Stimulated activated CD4-positive, alpha-beta T cell treated with anti-CD3 and anti-CD28 coated beads, Interleukin-4, amount 100 ng/mL, for 1 hour (primary cell): Measurements from ENCODE around the gene PCK1.

Experiments used
- DNase-seq: peaks from one replicate; pipeline ENCODE4 v3.0.0-alpha.2; 2020

PCK1 gene

DNA sequence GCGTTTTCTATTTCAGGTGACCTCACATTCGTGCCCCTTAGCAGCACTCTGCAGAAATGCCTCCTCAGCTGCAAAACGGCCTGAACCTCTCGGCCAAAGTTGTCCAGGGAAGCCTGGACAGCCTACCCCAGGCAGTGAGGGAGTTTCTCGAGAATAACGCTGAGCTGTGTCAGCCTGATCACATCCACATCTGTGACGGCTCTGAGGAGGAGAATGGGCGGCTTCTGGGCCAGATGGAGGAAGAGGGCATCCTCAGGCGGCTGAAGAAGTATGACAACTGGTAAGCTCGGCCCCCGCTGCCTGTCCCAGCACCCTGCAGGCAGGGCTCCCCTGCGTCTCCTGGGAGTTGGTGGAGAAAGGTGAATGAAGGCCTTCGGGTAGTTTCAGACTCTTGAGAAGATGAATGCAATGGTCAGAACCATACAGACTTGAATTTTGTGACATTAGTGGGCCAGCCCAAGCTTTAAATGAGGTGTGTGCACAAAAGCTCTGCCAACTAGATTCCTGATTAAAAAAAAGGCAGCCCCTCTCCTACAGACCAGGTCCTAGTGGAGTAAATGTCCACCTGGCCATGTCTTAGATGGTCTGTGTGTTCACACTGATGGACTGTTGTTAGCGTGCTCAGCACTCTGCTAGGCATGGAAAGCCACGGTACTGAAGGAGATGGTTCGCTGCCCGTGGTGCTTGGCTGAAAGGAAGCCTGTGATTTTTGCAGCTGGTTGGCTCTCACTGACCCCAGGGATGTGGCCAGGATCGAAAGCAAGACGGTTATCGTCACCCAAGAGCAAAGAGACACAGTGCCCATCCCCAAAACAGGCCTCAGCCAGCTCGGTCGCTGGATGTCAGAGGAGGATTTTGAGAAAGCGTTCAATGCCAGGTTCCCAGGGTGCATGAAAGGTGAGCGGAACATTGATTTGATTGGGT is 708 bp downstream of the PCK1 start:
- DNase-seq = no peak

DNA sequence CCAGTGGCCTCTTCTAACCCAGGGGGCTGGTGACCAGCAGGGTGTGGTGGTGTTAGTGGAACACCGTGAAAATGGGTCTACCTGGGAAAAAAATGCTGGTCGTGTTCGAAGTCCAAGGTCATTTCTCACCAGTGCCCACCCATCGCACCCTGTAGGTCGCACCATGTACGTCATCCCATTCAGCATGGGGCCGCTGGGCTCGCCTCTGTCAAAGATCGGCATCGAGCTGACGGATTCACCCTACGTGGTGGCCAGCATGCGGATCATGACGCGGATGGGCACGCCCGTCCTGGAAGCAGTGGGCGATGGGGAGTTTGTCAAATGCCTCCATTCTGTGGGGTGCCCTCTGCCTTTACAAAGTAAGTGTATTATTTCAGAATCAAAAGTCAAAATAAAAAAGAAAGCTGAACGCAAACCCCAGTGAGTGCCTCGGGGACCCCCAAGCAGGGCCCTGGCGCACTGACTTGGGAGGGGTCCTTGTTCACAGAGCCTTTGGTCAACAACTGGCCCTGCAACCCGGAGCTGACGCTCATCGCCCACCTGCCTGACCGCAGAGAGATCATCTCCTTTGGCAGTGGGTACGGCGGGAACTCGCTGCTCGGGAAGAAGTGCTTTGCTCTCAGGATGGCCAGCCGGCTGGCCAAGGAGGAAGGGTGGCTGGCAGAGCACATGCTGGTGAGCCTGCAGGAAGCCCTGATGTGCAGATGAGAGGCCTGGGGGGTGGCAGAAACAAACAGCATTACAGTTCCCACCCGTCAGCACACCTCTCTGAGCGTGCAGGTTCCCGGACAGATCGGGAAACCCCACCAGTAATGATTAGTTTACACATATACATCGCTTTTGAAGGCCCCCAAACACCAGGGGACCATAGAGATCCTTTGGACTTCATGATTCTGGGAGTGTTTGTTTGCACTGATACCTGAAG is 1.9 kb downstream of the PCK1 start:
- DNase-seq = no peak

DNA sequence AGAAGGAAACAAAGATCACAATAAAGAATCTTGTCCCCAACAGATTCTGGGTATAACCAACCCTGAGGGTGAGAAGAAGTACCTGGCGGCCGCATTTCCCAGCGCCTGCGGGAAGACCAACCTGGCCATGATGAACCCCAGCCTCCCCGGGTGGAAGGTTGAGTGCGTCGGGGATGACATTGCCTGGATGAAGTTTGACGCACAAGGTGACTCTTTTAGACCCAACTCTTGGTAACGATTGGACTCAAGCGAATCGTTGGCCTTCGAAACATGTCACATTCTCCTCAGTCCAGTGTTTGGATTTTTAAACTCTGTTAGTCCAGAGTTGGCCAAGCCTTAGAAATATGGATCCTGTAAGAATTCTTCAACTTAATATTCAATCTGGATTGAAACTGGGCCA is 2.6 kb downstream of the PCK1 start:
- DNase-seq = no peak

DNA sequence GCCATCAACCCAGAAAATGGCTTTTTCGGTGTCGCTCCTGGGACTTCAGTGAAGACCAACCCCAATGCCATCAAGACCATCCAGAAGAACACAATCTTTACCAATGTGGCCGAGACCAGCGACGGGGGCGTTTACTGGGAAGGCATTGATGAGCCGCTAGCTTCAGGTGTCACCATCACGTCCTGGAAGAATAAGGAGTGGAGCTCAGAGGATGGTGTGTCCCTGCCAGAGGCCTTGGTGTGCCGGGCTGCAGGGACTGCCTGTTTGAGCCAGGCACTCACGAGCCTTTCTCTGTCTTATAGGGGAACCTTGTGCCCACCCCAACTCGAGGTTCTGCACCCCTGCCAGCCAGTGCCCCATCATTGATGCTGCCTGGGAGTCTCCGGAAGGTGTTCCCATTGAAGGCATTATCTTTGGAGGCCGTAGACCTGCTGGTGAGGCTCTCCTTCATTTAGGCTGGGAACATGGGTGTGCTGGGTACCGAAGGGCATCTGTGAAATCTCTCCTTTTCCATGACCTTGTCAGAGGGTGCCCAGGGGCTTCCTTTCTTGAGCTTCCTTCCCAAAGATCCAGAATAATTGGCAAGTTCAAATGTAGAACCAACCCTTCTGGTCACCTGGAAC is 3.4 kb downstream of the PCK1 start:
- no peak for DNase-seq

DNA sequence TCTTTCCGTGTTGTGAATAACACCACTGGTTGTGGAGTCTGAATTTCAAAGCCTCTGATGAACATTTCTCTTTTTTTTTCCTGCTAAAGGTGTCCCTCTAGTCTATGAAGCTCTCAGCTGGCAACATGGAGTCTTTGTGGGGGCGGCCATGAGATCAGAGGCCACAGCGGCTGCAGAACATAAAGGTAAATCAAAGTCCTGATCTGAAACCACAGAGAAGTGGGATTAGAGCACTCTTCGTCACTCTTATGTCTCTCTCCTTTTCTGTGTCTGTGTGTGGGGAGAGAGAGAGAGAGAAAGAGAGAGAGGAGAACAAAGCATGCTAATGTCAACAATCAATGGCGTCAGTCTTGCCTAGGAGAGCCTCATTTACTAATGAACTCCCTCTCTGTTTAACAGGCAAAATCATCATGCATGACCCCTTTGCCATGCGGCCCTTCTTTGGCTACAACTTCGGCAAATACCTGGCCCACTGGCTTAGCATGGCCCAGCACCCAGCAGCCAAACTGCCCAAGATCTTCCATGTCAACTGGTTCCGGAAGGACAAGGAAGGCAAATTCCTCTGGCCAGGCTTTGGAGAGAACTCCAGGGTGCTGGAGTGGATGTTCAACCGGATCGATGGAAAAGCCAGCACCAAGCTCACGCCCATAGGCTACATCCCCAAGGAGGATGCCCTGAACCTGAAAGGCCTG is 4.2 kb downstream of the PCK1 start:
- DNase-seq = no peak

DNA sequence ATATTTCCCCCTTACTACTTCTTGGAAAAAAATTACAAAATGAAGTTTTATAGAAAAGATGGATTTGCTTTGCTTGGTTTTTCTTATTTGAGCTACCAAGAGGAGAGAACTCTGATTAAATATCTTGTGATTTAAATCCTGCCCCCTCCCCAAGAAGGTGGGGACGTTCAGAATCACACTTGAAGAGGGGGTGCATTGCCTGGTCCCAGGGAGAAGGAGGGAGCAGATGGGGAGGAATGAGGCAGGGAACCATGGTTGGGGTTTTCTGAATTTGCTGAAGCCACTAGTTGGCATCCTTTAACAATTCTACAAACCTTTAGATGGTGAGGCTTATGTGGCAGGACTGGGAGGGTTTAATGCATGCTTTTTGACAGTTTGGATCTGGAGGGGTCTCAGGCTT is 5.5 kb downstream of the PCK1 start:
- no peak for DNase-seq

DNA sequence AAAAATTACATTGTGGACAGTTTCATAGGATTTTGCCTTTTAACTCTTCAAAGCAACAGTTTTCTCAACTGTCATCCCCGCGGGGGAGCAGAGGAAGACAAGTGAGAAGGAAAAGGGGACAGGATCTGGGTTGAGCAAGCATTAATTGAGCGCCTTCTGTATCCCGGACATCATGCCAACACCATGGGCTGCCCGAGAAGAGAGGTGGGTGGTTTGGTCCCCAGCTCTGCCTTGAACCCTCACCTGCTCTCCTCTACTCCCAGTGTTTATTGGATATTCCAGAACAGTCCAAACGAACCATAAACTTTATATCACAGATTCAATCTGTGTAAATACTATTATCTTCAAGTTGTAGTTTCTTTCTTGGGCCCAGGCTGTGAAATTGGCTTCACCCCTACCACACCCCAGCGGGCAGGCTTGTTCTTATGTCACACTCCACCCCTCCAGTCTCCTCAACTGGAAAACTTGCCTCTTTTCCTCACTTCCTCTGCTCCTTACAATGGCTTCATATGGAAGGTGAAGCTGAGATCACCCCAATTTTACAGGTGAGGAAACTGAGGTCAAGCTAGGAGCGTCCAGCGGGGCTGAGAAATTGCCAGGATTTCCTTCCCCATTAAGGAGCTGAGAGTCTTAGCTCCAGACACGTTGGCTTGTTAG is 6.0 kb downstream of the PCK1 start:
- no peak for DNase-seq

DNA sequence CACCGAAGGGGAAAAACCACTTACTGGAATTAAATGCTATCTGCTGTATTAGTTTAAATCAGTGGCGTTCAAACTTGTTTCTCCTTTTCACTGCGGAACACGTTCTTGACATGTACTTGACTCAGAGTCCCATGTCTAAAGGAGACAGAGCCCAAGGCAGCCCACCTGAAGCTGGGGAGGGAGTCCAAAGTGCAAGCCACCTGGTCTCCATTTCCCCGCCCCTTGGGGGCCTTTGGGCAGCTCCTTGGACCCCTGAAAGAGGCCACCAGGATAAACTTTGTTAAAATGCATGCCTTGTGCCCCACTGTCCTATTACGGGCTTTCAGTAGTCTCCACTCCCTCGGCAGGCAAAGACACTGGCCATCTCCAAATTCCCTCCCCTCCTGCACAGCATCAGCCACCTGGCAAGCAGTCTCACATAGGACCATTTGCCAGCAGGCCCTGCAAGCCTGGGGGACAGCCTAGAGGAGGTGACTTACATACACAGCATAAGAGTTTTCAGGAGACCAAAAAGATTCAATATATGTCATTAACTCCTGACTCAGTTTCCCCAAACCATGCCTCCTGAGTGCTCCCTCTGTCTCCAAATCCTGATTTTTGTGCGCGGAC is 6.7 kb downstream of the PCK1 start:
- DNase-seq = no peak

DNA sequence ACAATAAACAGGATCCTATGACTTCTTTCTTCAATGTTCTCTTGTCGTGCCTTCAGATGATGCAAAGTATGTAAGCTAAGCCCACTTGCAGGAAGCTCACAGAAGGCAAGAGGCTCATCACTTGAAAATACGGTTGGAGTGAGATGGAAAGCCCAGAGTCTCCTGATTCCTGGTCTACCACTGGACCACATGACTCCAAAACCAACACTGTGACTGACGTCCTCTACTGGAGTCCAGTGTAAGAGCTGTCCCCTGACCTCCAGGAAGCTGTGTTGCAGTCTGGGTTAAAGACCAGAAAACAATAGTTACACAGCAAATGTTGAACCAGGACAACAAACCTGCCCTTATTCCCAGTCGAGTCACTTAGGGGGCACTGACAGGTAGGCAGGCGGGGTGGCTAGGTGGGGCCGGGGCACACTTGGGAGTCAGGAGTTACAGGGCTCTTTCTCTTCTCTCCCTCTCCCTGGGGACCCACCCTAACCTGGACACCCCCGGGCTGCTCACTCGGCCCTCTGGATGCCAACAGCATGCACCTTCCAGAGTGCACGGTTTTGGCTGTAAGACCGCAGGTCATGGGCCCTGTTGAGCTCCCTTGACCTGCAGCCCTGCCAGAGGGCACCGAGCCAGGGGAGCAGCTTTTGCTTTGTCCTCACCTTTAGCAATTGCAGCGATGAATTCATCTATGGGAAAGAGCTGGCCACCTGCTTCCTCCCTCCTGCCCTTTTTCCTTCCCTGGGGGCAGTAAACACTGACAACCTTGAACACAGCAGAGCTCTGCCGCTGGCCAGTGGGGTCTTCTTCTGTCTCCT is 7.4 kb downstream of the PCK1 start:
- DNase-seq = no peak

DNA sequence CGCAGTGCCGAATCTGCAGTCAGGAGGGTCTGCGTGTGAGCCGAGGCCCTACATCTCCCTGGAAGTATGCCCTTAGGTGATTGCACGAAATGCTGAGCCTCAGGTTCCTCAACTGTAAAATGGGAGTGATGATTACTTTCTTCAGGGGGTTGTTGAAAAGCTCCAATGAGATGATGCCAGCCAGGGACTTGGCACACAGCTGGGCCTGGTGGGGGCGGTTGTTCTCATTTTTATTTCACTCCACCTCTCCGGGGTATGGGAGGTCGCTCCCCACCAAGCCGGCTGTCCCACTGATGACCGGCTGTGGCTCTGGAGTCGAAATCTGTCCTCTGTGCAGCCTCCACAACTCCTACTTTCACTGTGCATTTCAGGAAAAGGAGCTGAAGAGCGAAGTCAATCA is 8.1 kb downstream of the PCK1 start:
- DNase-seq = no peak

DNA sequence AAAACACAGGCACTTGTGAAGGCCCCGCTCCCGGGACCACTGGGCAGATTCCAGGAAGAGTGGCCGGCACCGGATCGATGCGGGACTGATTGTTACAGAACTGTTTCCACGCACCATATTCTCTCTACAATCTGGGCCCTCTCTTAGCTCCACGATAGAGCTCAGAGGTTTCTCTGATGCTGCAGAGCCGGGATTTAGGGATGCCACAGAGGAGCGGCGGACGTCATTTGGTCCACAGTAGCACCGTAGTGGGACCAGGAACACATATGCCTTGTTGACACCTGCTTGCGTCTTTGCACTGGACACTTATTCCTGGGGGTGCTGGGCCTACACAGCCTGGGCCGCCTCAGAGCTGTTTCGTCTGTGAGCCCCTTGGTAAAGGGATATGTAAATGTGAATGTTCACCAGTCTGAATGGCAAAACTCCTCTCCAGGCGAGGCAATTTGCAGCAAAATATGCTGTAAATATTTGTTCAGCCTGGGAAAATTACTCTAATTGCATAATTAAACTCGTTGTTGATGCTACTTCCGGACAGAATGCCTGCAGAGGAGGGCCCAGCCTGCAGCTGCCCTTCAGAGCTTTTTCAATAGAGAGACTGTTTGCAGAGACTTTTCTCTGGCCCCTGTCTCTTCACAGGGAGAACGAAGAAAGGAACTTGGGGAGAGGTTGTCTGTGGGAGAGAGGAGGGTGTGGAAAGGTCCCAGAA is 9.4 kb downstream of the PCK1 start:
- no peak for DNase-seq

DNA sequence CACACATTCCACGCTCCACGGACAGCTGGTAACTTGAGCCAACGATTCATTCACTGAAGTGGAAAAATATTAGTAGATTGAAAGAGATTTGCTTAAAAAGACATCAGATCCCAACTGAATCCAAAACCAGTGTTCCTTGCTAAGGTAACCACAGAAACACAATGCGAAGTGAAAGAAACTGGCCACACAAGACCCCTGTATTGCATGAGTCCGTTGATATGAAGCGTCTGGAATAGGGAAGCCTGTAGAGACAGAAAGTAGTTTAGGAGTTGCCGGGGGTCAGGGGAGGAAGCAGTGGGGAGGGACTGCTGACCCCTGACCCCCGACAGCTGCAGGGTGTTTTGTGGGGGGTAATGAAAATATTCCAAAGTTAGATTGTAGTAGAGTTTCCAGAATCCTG is 10.0 kb downstream of the PCK1 start:
- DNase-seq = no peak

DNA sequence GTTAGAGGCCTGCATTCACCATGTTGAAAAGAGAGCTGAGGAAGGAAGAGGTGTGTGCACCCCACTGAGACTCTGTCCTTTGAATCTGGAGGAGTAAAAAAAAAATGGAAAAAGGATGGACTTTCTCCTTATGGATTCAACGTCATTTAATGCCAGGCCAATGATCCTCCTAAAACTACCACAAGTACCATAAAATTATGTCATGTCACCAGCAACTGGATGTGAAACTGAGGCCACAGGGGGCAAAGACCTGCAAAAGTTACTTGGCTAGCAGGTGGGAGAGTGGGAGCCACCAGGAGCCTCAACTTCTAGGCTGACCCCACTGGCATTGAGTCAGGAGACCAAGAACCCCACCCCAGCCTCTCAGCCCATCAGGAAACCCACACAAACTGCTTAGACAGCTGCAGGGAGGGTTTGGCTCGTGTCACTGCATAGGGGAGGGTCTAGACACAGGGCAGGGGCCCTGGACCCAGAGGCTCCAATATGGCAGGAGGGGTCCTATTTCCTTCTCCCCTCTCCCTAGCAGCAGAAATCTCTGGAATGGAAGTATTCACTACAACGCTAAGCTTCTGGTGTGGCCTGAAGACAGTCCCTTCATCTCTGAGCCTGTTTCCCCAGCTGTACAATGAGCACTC is 11.0 kb downstream of the PCK1 start:
- DNase-seq = no peak

DNA sequence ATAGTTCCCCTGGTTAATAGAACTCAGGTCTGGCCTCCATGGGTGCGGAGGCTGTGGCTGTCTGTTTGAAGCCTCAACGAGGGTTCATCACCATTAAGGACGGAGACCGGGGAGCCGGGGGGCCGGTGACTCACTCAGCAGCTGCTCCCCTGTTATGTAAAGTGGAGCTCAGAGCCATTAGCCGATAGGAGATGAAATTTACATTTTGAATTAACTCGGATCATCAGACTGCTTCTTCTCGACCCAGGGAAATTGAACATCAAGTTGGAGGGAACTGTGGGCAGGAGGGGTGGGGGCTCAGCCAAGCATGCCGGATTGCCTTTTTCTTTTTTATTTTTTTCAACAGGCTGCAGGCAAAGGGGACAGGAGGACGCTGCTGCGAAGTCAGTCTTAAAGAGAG is 12.3 kb downstream of the PCK1 start:
- no peak for DNase-seq

DNA sequence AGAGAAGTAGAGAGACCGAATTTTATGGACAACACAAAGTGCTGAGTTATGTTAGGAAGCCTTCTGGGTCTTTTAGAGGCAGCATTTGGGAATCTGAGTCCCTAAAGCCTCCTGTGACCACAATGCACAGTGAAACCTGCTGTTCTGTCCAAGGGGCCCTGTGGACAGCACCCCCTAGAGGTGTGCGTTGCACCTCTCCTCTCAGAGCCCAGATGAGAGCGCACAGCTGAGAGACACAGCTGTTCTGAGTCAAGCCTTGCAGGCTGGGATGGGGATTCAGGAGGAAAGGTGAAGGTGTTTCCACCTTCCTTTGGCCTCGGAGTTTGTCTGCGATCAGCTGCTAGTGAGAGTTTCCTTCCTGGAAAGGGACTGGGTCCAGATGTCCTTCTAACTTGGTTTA is 13.0 kb downstream of the PCK1 start:
- no peak for DNase-seq

DNA sequence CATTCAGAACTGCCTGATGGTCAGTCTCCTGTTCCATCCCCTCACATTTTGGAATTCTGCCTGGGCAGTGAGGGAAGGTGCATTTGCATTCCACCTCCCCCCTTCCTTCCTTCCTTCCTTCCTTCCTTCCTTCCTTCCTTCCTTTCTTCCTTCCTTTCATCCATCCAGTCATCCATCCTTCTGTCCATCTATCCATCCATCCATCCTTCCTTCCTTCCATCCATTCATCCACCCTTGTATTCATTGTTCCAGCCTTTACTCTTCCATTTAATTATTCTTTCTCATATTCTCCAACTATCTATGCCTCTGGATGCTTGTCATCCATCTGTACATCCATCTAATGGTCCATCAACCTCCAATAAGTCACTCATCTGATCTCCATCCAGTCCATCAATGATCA is 14.0 kb downstream of the PCK1 start:
- DNase-seq = no peak

DNA sequence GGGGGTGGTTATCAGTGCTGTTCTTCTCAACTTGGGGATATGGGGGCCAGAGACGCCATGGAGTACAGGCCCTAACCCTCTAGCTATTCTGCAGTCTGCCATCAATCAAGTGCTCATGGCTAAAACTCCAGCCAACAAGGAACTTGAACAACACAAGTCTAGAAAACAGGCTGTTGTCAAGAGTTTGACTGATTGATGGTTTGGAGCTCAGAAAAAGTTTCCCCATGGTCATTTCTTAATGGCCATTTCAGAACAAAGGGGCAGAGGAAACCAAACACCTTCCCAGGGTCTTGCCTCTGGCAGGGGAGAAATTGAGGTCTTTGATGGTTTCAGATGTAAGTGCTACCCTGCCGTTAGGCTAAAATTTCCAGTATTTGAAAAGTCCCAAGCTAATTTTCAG is 15.1 kb downstream of the PCK1 start:
- DNase-seq = no peak

DNA sequence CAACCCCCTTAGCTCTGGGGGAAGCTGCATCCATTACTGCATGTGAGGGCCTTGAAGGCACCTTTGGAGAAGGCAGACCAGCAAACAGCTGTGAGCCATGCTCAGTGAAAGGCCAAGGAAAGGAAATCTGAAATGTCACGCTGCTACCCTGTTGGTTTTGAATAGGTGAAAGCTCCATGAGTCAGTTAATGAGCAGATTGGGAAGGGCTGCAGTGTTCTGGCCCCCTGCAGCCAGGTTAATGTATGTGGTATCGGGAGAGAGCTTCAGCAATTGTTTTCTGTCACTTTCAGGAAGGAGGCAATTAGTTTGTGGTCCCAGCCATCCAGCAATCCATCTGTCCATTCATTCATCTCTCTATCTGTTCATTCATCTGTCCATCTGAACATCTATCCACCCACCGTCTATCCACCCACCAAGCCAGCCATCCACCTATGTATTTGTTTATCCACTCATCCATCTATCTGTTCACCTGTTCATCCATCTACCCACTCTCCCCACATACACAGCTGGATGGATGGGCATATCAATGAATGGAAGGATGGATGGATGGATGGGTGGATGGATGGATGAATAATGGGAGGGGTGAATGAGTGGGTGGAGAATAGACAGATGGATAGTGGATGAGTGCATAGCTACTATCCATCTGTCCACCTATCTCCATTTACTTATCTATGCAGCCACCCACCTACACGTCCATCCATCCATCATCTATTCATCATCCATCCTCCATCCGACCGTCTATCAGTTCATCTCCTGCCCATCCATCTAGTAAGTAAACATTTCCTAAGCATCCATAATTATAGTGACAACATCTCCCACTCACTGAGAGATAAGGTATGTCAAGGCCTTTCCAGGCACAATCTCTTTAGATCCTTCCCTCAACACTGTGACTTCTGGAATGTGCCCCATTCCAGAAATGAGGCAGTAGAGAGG is 16.0 kb downstream of the PCK1 start:
- no peak for DNase-seq
